Neutrophil (primary cell): ENCODE data around the gene CFAP221.

Experiments used
- H3K27ac ChIP-seq: fragments of 200-600 bp; sonication (generic); 2 replicates; pipeline ENCODE4 v1.5.1; 2016; ENCODE audit warnings: mild to moderate bottlenecking, moderate library complexity
- H3K27me3 ChIP-seq: fragments of 200-600 bp; sonication (generic); 2 replicates; pipeline ENCODE4 v1.6.0; 2016; ENCODE audit warnings: mild to moderate bottlenecking
- H3K36me3 ChIP-seq: fragments of 200-600 bp; sonication (generic); 2 replicates; pipeline ENCODE4 v1.5.1; 2017
- H3K4me1 ChIP-seq, 2 experiments: fragments of 200-600 bp in 1 of 2; sonication (generic) in 1 of 2; 1 replicate in 1 of 2; 2 replicates in 1 of 2; pipeline versions ENCODE4 v1.5.1 to v1.6.1; 2013 to 2016; ENCODE audit warnings: low read depth in 1 of 2, low read length in 1 of 2, mild to moderate bottlenecking in 1 of 2, moderate library complexity in 1 of 2; ENCODE audit not compliant: control insufficient read depth in 1 of 2, insufficient read depth in 1 of 2
- H3K4me3 ChIP-seq, 2 experiments: fragments of 200-600 bp in 1 of 2; sonication (generic) in 1 of 2; 1 replicate in 1 of 2; 2 replicates in 1 of 2; pipeline ENCODE4 v1.5.1; 2013 to 2016; ENCODE audit warnings: low read depth in 1 of 2, low read length in 1 of 2, mild to moderate bottlenecking in 1 of 2, moderate library complexity in 1 of 2
- H3K9me3 ChIP-seq: fragments of 200-600 bp; sonication (generic); 2 replicates; pipeline ENCODE4 v1.5.1; 2016
- TF ChIP-seq, protein P1 (sequence below): fragments of 200-600 bp; sonication (generic); IDR thresholded peaks from 2 replicates; pipeline ENCODE4 v1.5.1; 2016; ENCODE audit warnings: antibody characterized with exemption

Gene CFAP221

DNA sequence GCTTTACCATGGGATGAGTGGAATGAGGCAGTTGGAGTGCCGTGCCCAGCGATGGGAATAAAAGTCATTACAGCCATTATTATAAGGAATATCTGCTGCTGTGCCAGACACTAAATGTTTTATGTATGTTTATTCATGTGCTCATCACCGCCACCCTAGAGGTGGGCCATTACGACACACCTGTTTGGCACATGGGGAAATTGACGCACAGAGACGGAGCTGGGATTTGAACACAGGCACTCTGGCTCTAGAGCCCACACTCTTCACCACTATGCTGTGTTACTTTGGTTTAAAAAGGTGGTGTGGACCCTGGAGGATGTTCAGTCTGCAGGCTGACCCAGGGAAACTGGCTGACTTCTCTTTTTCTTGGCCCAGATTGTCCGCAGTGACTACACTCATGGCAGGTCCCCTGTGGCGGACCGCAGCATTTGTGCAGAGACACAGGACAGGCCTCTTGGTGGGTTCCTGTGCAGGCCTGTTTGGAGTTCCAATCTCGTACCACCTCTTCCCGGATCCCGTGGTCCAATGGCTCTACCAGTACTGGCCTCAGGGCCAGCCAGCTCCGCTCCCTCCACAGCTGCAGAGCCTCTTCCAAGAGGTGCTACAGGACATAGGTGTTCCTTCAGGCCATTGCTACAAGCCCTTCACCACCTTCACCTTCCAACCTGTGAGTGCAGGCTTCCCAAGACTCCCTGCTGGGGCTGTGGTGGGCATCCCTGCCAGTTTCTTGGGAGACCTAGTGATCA is 136.4 kb downstream of the CFAP221 start:
- peaks cover 9 to 12% of the 10 kb centered on the region in 2 experiments for H3K4me1 ChIP-seq
- no peaks in the 10 kb centered on the region for H3K36me3 ChIP-seq
- H3K27ac ChIP-seq = no peak overlapping the region
- H3K9me3 ChIP-seq = no peaks in the 10 kb centered on the region
- no peak overlapping the region for H3K4me3 ChIP-seq
- TF ChIP-seq, protein P1, sequence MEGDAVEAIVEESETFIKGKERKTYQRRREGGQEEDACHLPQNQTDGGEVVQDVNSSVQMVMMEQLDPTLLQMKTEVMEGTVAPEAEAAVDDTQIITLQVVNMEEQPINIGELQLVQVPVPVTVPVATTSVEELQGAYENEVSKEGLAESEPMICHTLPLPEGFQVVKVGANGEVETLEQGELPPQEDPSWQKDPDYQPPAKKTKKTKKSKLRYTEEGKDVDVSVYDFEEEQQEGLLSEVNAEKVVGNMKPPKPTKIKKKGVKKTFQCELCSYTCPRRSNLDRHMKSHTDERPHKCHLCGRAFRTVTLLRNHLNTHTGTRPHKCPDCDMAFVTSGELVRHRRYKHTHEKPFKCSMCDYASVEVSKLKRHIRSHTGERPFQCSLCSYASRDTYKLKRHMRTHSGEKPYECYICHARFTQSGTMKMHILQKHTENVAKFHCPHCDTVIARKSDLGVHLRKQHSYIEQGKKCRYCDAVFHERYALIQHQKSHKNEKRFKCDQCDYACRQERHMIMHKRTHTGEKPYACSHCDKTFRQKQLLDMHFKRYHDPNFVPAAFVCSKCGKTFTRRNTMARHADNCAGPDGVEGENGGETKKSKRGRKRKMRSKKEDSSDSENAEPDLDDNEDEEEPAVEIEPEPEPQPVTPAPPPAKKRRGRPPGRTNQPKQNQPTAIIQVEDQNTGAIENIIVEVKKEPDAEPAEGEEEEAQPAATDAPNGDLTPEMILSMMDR = no peak
- no peaks in the 10 kb centered on the region for H3K27me3 ChIP-seq

DNA sequence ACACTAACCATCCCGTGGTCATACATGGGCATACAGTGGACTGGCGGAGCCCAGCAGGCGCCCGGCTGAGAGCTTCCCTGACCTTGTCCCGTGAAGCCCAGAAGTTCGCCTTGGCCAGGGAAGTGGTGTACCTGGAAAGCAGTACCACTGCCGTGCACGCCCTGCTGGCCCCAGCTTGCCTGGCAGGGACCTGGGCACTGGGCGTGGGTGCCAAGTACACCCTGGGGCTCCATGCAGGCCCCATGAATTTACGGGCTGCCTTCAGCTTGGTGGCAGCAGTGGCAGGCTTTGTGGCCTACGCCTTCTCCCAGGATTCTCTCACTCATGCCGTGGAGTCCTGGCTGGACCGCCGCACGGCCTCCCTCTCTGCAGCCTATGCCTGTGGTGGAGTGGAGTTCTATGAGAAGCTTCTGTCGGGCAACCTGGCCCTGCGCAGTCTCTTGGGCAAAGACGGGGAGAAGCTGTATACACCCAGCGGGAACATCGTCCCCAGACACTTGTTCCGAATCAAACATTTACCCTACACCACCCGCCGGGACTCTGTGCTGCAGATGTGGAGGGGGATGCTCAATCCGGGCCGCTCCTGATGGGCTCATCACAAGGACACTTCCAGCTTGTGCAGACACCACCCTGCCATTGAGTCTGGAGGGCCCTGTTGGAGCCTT is 137.1 kb downstream of the CFAP221 start:
- Histone ChIP-seq H3K27me3 (no peaks in the 10 kb centered on the region), H3K9me3 (no peaks in the 10 kb centered on the region), H3K4me1 (peaks cover 9 to 12% of the 10 kb centered on the region in 2 experiments), H3K4me3 (no peak overlapping the region), H3K36me3 (no peaks in the 10 kb centered on the region), H3K27ac (no peak overlapping the region)
- TF ChIP-seq, protein P1 = no peak

DNA sequence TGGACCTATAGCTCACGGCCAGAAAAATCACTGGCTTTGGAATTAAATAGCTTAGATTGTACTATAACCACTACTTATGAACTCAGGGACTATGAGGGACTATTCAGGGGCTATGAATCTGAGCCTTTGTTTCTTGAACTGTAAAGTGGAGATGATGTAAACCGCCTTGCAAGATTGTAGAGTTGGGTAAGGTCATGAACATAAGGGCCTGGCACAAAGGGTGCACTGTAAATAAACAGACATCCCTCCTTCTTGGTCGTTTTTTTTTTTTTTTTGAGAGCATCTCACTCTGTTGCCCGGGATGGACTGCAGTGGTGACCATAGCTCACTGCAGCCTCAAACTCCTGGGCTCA is 137.6 kb downstream of the CFAP221 start:
- Histone ChIP-seq H3K27me3 (no peaks in the 10 kb centered on the region), H3K9me3 (no peaks in the 10 kb centered on the region), H3K4me1 (peaks cover 9 to 12% of the 10 kb centered on the region in 2 experiments), H3K27ac (no peak overlapping the region), H3K36me3 (no peaks in the 10 kb centered on the region), H3K4me3 (no peak overlapping the region)
- TF ChIP-seq, protein P1 = no peak

DNA sequence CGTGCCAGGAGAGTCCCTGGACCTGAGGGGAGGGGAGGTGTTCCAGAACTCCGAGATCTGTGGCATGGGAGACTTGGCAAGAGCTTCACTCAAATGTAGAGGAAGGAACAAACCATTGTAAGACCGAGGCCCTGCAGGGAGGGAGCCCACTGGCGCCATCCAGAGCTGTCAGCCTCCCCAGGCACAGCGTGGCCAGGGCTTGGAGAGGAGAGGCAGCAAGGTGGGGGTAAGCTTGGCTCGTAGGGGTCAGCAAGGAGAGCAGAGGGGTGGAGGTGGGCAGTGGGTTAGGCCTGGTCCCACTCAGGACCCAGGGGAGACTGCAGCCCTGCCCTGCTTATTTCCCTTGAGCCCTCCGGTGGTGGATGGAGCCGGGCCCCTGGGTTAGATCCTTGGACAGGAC is 138.3 kb downstream of the CFAP221 start:
- no peaks in the 10 kb centered on the region for H3K36me3 ChIP-seq
- H3K9me3 ChIP-seq = no peaks in the 10 kb centered on the region
- TF ChIP-seq, protein P1 = no peak
- no peak overlapping the region for H3K4me3 ChIP-seq
- H3K27me3 ChIP-seq = no peaks in the 10 kb centered on the region
- H3K27ac ChIP-seq = no peak overlapping the region
- H3K4me1 ChIP-seq = peaks cover 9 to 12% of the 10 kb centered on the region in 2 experiments

DNA sequence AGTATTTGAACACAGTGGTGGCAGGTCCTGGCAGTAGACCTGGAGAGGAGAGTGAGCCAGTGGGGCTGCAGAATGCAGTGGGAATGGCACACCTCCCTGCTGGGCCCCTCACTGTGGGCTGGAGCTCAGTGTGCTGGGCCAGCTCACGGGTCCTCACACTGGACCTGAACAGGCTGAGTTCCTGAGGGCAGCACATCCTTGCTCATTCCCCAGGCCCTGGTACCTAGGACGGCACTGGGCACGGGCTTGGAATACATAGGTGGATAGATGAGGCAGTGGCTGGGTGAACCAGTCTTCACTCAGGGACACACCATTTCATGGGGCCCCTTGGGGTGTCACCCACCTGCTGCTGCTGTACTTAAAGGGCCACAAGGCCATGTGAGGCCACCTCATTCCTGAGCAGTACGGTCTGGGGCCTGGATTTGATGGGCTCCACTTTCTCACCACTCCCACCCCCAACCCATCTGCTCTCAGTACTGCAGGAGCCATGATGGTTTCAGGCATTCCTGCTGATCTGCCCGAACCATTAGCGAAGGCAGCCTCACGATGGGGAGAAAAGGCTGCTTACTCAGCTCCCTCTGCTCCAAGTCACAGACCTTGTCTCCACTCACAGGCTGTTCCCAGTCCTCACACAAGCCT is 138.9 kb downstream of the CFAP221 start:
- Histone ChIP-seq H3K36me3 (no peaks in the 10 kb centered on the region), H3K4me3 (no peak overlapping the region), H3K27ac (no peak overlapping the region), H3K4me1 (peaks cover 9 to 12% of the 10 kb centered on the region in 2 experiments), H3K27me3 (no peaks in the 10 kb centered on the region), H3K9me3 (no peaks in the 10 kb centered on the region)
- TF ChIP-seq, protein P1 = no peak
